Measurements from ENCODE around the gene TSBP1.

DNA sequence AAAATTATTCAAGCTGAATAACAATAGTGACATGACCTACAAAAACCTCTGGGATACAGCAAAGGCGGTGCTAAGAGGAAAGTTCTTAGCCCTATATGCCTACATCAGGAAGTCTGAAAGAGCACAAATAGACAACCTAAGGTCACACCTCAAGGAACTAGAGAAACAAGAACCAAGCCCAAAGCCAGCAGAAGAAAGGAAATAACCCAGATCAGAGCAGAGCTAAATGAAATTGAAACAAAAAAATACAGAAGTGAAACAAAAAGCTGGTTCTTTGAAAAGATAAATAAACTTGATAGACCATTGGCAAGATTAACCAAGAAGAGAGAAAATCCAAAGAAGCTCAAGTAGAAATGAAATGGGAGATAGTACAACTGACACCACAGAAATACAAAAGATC is 100.3 kb downstream of the TSBP1 start:
- TF ChIP-seq, protein P1, sequence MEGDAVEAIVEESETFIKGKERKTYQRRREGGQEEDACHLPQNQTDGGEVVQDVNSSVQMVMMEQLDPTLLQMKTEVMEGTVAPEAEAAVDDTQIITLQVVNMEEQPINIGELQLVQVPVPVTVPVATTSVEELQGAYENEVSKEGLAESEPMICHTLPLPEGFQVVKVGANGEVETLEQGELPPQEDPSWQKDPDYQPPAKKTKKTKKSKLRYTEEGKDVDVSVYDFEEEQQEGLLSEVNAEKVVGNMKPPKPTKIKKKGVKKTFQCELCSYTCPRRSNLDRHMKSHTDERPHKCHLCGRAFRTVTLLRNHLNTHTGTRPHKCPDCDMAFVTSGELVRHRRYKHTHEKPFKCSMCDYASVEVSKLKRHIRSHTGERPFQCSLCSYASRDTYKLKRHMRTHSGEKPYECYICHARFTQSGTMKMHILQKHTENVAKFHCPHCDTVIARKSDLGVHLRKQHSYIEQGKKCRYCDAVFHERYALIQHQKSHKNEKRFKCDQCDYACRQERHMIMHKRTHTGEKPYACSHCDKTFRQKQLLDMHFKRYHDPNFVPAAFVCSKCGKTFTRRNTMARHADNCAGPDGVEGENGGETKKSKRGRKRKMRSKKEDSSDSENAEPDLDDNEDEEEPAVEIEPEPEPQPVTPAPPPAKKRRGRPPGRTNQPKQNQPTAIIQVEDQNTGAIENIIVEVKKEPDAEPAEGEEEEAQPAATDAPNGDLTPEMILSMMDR (IDR thresholded peaks at IDR 0.05): no peak
- no peak for TF ChIP-seq EP300 (IDR thresholded peaks at IDR 0.05; ENCODE audit: low read depth)
- TF ChIP-seq POLR2A (IDR thresholded peaks at IDR 0.05): no peak
